Skeletal muscle tissue (tissue), 4 donors: ENCODE data around the gene TARBP2. TPM values are rescaled to one million over a fixed set of nuclear protein-coding genes. Genes with fewer than 3 reads are reported as not detected.

ENCODE experiments used
- H3K27ac ChIP-seq: one replicate; pipeline ENCODE4 v1.7.0; 2013; ENCODE audit warnings: mild to moderate bottlenecking, low read depth, low read length, inconsistent platforms
- H3K27me3 ChIP-seq, 3 donors: one replicate each; pipeline ENCODE4 v1.7.0; 2013; ENCODE audit warnings: low read length in 3 of 3; ENCODE audit not compliant: control insufficient read depth in 3 of 3, insufficient read depth in 3 of 3
- H3K36me3 ChIP-seq, 3 donors: one replicate each; pipeline ENCODE4 v1.7.0; 2013; ENCODE audit warnings: low read length in 3 of 3; ENCODE audit not compliant: control insufficient read depth in 3 of 3, insufficient read depth in 3 of 3
- H3K4me1 ChIP-seq, 3 donors: one replicate each; pipeline ENCODE4 v1.7.0; 2013; ENCODE audit warnings: low read length in 3 of 3, mild to moderate bottlenecking in 3 of 3; ENCODE audit not compliant: control insufficient read depth in 3 of 3, insufficient read depth in 3 of 3
- H3K4me3 ChIP-seq, 3 donors: one replicate each; pipeline ENCODE4 v1.7.0; 2013; ENCODE audit warnings: low read length in 3 of 3
- H3K9ac ChIP-seq, 3 donors: one replicate each; pipeline ENCODE4 v1.7.0; 2013; ENCODE audit warnings: low read length in 3 of 3, mild to moderate bottlenecking in 3 of 3, moderate library complexity in 2 of 3, low read depth in 1 of 3
- H3K9me3 ChIP-seq, 3 donors: one replicate each; pipeline ENCODE4 v1.7.0; 2013; ENCODE audit warnings: low read length in 3 of 3; ENCODE audit not compliant: control insufficient read depth in 3 of 3
- total RNA-seq: library from RNA; depleted of rRNA; stranded (reverse); fragments of >200 nt; gene quantifications from one replicate; pipeline ENCODE4 v1.2.3, GENCODE V29; 2014
- donor health status: Osteomylitis.

Gene TARBP2
- total RNA-seq, 1 donor from 2014 or later: 29.7 TPM

- peak overlapping the region; percentile 86 to 92 (median 88) for H3K4me3 ChIP-seq
- H3K27ac ChIP-seq: peak overlapping the region; percentile 97
- H3K27me3 ChIP-seq: no peaks in the 10 kb centered on the region
- peaks cover 34 to 56% (median 36%) of the 10 kb centered on the region in 3 donors for H3K4me1 ChIP-seq
- peaks cover 16 to 31% (median 22%) of the 10 kb centered on the region in 3 donors for H3K36me3 ChIP-seq
- no peaks in the 10 kb centered on the region for H3K9me3 ChIP-seq
- peak overlapping the region; percentile 87 to 95 (median 89) for H3K9ac ChIP-seq
These were observed 615 bp downstream of the TARBP2 start for GRCh38 chr12:53501615-53502181.

GRCh38 chr12:53502331-53502730 is 1.2 kb downstream of the TARBP2 start:
- Histone ChIP-seq H3K36me3 (peaks cover 22 to 37% (median 26%) of the 10 kb centered on the region in 3 donors), H3K4me1 (peaks cover 33 to 55% (median 36%) of the 10 kb centered on the region in 3 donors), H3K27me3 (no peaks in the 10 kb centered on the region), H3K27ac (peak overlapping the region; percentile 97), H3K9ac (peak overlapping the region in 2 of 3 donors; percentile 89 to 95), H3K4me3 (peak overlapping the region; percentile 86 to 92 (median 88)), H3K9me3 (no peaks in the 10 kb centered on the region)

- H3K27me3 ChIP-seq: no peaks in the 10 kb centered on the region
- peaks cover 22 to 38% (median 26%) of the 10 kb centered on the region in 3 donors for H3K36me3 ChIP-seq
- peak overlapping the region; percentile 15 for H3K27ac ChIP-seq
- H3K9ac ChIP-seq: peak overlapping the region in 1 of 3 donors; percentile 60
- H3K4me3 ChIP-seq: no peak overlapping the region
- H3K9me3 ChIP-seq: no peaks in the 10 kb centered on the region
- peaks cover 31 to 51% (median 36%) of the 10 kb centered on the region in 3 donors for H3K4me1 ChIP-seq
These were observed 2.1 kb downstream of the TARBP2 start for GRCh38 chr12:53502983-53503728.

- Histone ChIP-seq H3K36me3 (peaks cover 22 to 38% (median 26%) of the 10 kb centered on the region in 3 donors), H3K4me3 (no peak overlapping the region), H3K27me3 (no peaks in the 10 kb centered on the region), H3K27ac (no peak overlapping the region), H3K4me1 (peaks cover 29 to 49% (median 31%) of the 10 kb centered on the region in 3 donors), H3K9ac (peak overlapping the region in 2 of 3 donors; percentile 20 to 50), H3K9me3 (no peaks in the 10 kb centered on the region)
These were observed 3.2 kb downstream of the TARBP2 start for GRCh38 chr12:53504004-53504920.

- H3K9ac ChIP-seq: peak overlapping the region in 2 of 3 donors; percentile 20 to 50
- H3K27ac ChIP-seq: peak overlapping the region; percentile 36
- H3K36me3 ChIP-seq: peaks cover 22 to 38% (median 26%) of the 10 kb centered on the region in 3 donors
- H3K4me3 ChIP-seq: no peak overlapping the region
- H3K9me3 ChIP-seq: no peaks in the 10 kb centered on the region
- H3K27me3 ChIP-seq: no peaks in the 10 kb centered on the region
- H3K4me1 ChIP-seq: peaks cover 25 to 43% (median 26%) of the 10 kb centered on the region in 3 donors
These were observed 4.0 kb downstream of the TARBP2 start for GRCh38 chr12:53505086-53505485.

GRCh38 chr12:53505555-53506449 is 4.7 kb downstream of the TARBP2 start:
- Histone ChIP-seq H3K36me3 (peaks cover 27 to 44% (median 29%) of the 10 kb centered on the region in 3 donors), H3K4me3 (no peak overlapping the region), H3K9ac (peak overlapping the region in 1 of 3 donors; percentile 50), H3K27me3 (no peaks in the 10 kb centered on the region), H3K27ac (peak overlapping the region; percentile 36), H3K4me1 (peaks cover 22 to 39% (median 22%) of the 10 kb centered on the region in 3 donors), H3K9me3 (no peaks in the 10 kb centered on the region)

- Histone ChIP-seq H3K9ac (no peak overlapping the region), H3K4me3 (no peak overlapping the region), H3K27me3 (no peaks in the 10 kb centered on the region), H3K4me1 (peaks cover 21 to 36% (median 22%) of the 10 kb centered on the region in 3 donors), H3K9me3 (no peaks in the 10 kb centered on the region), H3K27ac (no peak overlapping the region), H3K36me3 (peaks cover 29 to 45% (median 32%) of the 10 kb centered on the region in 3 donors)
These were observed 5.3 kb downstream of the TARBP2 start for GRCh38 chr12:53506450-53506785.

- Histone ChIP-seq H3K36me3 (peaks cover 33 to 51% (median 35%) of the 10 kb centered on the region in 3 donors), H3K27ac (no peak within 1 kb of the TSS), H3K9ac (peak within 1 kb of the TSS in 1 of 3 donors; percentile 3), H3K9me3 (no peaks in the 10 kb centered on the region), H3K4me3 (no peak within 1 kb of the TSS), H3K4me1 (peaks cover 14 to 30% (median 16%) of the 10 kb centered on the region in 3 donors), H3K27me3 (no peaks in the 10 kb centered on the region)
These were observed 6.0 kb downstream of the TARBP2 start, which contains the start of gene NPFF for GRCh38 chr12:53506881-53507602. Gene NPFF, minus strand, starts transcription at chr12:53507484. Its CDS starts 10 bp downstream, at chr12:53507474.
